HCT116 (cell line): ENCODE measurements around the gene MRRF. TPM values are rescaled to one million over a fixed set of nuclear protein-coding genes. Genes with fewer than 3 reads are reported as not detected.
A peak's percentile ranks its signal among the peaks of the same experiment; 100 is the strongest.

Experiments used
- ATAC-seq: fragments of 200-7000 bp; cut with Tn5 transposase; 2 replicates; pipeline ENCODE4 v1.9.1; 2020; ENCODE audit warnings: mild to moderate bottlenecking, moderate library complexity
- BruUV-seq: library from RNA; stranded (reverse); fragments of 400-500 nt; replicated peaks from 2 replicates; lab custom pipeline; 2021; lab: Mats Ljungman, UMichigan
- CTCF ChIA-PET: fragments of 300-600 bp; sonication (Branson Sonifier 250); formaldehyde crosslinking; loops from one replicate; lab custom pipeline; 2021; ENCODE audit warnings: antibody characterized with exemption; lab: Charles Lee
- POLR2A ChIA-PET: fragments of 300-600, 350-600 bp; sonication (Branson Sonifier 250); formaldehyde crosslinking; loops from one replicate; lab custom pipeline; 2021; ENCODE audit warnings: antibody characterized with exemption; lab: Charles Lee
- RAD21 ChIA-PET, 2 experiments: fragments of 300-600 bp; sonication (Branson Sonifier 250); formaldehyde crosslinking; loops; one replicate each; lab custom pipeline; 2023; ENCODE audit warnings: low total read pairs in 2 of 2; ENCODE audit not compliant: uncharacterized antibody in 2 of 2, unreplicated experiment in 2 of 2, low non-redundant PET in 1 of 2; lab: Charles Lee
- DNase-seq: peaks from one replicate; pipeline ENCODE4 v3.0.0-alpha.2; 2010; ENCODE audit warnings: low read depth, low spot score
- H2AFZ ChIP-seq: fragments of 200-600 bp; shearing (Covaris generic), sonication (generic); 2 replicates; pipeline ENCODE4 v1.6.1; 2017; ENCODE audit warnings: low read depth, mixed run types, mixed read lengths, antibody characterized with exemption, low read length; ENCODE audit not compliant: poor library complexity, severe bottlenecking
- H3K27ac ChIP-seq: 2 replicates; pipeline ENCODE4 v1.5.1; 2012; ENCODE audit warnings: low read depth, low read length
- H3K27me3 ChIP-seq: fragments of 200-600 bp; sonication (generic); 2 replicates; pipeline ENCODE4 v1.6.1; 2016; ENCODE audit warnings: mixed run types, low read length, mixed read lengths; ENCODE audit not compliant: insufficient read depth
- H3K36me3 ChIP-seq, 2 experiments: fragments of 200-500 bp in 1 of 2; fragments of 200-600 bp in 1 of 2; sonication (Bioruptor generic) in 1 of 2; sonication (generic) in 1 of 2; 2 replicates each; pipeline versions ENCODE4 v1.5.1 to v1.6.1; 2014 to 2016; ENCODE audit warnings: low read length in 2 of 2, inconsistent platforms in 1 of 2, mixed read lengths in 1 of 2, mixed run types in 1 of 2; ENCODE audit not compliant: insufficient read depth in 2 of 2, control insufficient read depth in 1 of 2
- H3K4me1 ChIP-seq, 2 experiments: fragments of 200-600 bp in 1 of 2; sonication (generic) in 1 of 2; 2 replicates each; pipeline versions ENCODE4 v1.5.1 to v1.6.1; 2012 to 2017; ENCODE audit warnings: low read length in 2 of 2, inconsistent platforms in 1 of 2, mild to moderate bottlenecking in 1 of 2, mixed read lengths in 1 of 2, mixed run types in 1 of 2, moderate library complexity in 1 of 2; ENCODE audit not compliant: insufficient read depth in 2 of 2, control insufficient read depth in 1 of 2
- H3K4me2 ChIP-seq: fragments of 200-600 bp; sonication (generic); 2 replicates; pipeline ENCODE4 v1.6.1; 2017; ENCODE audit warnings: mixed run types, low read length, mixed read lengths
- H3K4me3 ChIP-seq, 2 experiments: fragments of 200-600 bp in 1 of 2; sonication (generic) in 1 of 2; replicated peaks in 1 of 2; 2 replicates each; pipeline ENCODE4 v1.5.1; 2011 to 2016; ENCODE audit warnings: low read length in 2 of 2, control low read depth in 1 of 2, low read depth in 1 of 2, mild to moderate bottlenecking in 1 of 2, mixed read lengths in 1 of 2, mixed run types in 1 of 2
- H3K79me2 ChIP-seq: fragments of 200-600 bp; sonication (generic); 2 replicates; pipeline ENCODE4 v1.6.1; 2017; ENCODE audit warnings: mild to moderate bottlenecking, mixed run types, low read length, moderate library complexity, mixed read lengths; ENCODE audit not compliant: insufficient read depth
- H3K9ac ChIP-seq: fragments of 200-600 bp; sonication (generic); 2 replicates; pipeline ENCODE4 v1.6.1; 2016; ENCODE audit warnings: low read length, mixed read lengths
- H3K9me2 ChIP-seq: fragments of 200-600 bp; sonication (generic), shearing (Covaris generic); 2 replicates; pipeline ENCODE4 v1.6.1; 2017; ENCODE audit warnings: mixed run types, mild to moderate bottlenecking, moderate library complexity; ENCODE audit not compliant: insufficient read depth
- H3K9me3 ChIP-seq, 2 experiments: fragments of 200-500 bp in 1 of 2; fragments of 200-600 bp in 1 of 2; sonication (Bioruptor generic) in 1 of 2; sonication (generic) in 1 of 2; 2 replicates each; pipeline ENCODE4 v1.6.1; 2014 to 2017; ENCODE audit warnings: low read length in 2 of 2, mixed read lengths in 2 of 2, inconsistent platforms in 1 of 2, low read depth in 1 of 2, mild to moderate bottlenecking in 1 of 2, mixed run types in 1 of 2, moderate library complexity in 1 of 2; ENCODE audit not compliant: control insufficient read depth in 1 of 2, insufficient read depth in 1 of 2
- H4K20me1 ChIP-seq: fragments of 200-600 bp; sonication (generic), shearing (Covaris generic); 2 replicates; pipeline ENCODE4 v1.6.1; 2017; ENCODE audit warnings: mixed run types, mild to moderate bottlenecking, moderate library complexity; ENCODE audit not compliant: insufficient read depth
- EGR1 ChIP-seq: IDR thresholded peaks from 2 replicates; pipeline ENCODE4 v1.6.1; 2012; ENCODE audit warnings: low read depth
- ELF1 ChIP-seq: IDR thresholded peaks from 2 replicates; pipeline ENCODE4 v1.6.1; 2012; ENCODE audit warnings: low read depth, borderline replicate concordance
- EZH2 ChIP-seq: fragments of 200-600 bp; sonication (generic); IDR thresholded peaks from 2 replicates; pipeline ENCODE4 v1.6.1; 2017; ENCODE audit warnings: antibody characterized with exemption, mixed run types
- EZH2phosphoT487 ChIP-seq: fragments of 200-600 bp; IDR thresholded peaks from 2 replicates; pipeline ENCODE4 v1.6.1; 2018; ENCODE audit warnings: antibody characterized with exemption, borderline replicate concordance
- FOSL1 ChIP-seq: IDR thresholded peaks from 2 replicates; pipeline ENCODE4 v1.6.1; 2012; ENCODE audit warnings: low read depth
- JUND ChIP-seq: IDR thresholded peaks from 2 replicates; pipeline ENCODE4 v1.6.1; 2012
- POLR2AphosphoS5 ChIP-seq: IDR thresholded peaks from 2 replicates; pipeline ENCODE4 v1.6.1; 2011; ENCODE audit warnings: mild to moderate bottlenecking, low read depth, low read length, moderate library complexity
- SIN3A ChIP-seq: IDR thresholded peaks from 2 replicates; pipeline ENCODE4 v1.6.1; 2012; ENCODE audit warnings: low read depth
- SP1 ChIP-seq: IDR thresholded peaks from 2 replicates; pipeline ENCODE4 v1.6.1; 2012; ENCODE audit warnings: low read depth
- TCF7L2 ChIP-seq: IDR thresholded peaks from 2 replicates; pipeline ENCODE4 v1.7.0; 2011; ENCODE audit warnings: borderline replicate concordance, inconsistent platforms; ENCODE audit not compliant: insufficient read depth, insufficient read length; ENCODE audit errors: extremely low read depth
- ZFX ChIP-seq: fragments of 450-650 bp; IDR thresholded peaks from 2 replicates; pipeline ENCODE4 v1.6.1; 2017
- intact Hi-C: fragments of 100-400 bp; cut with micrococcal nuclease; formaldehyde crosslinking; loops from 2 replicates; pipeline ENCODE4 v1.10.0; 2022
- total RNA-seq: library from RNA; stranded (reverse); gene quantifications from one replicate; pipeline ENCODE4 v1.2.1, GENCODE V29; 2021; ENCODE audit not compliant: unreplicated experiment
- TF ChIP-seq, protein P1 (sequence below), 3 experiments: fragments of 200-600 bp in 1 of 3; sonication (generic) in 1 of 3; IDR thresholded peaks in 2 of 3; conservative IDR thresholded peaks in 1 of 3; 2 replicates each; pipeline ENCODE4 v1.5.1; 2012 to 2017; ENCODE audit warnings: low read depth in 2 of 3, low read length in 2 of 3, antibody characterized with exemption in 1 of 3, borderline replicate concordance in 1 of 3, control low read depth in 1 of 3, mild to moderate bottlenecking in 1 of 3, mixed read lengths in 1 of 3, mixed run types in 1 of 3, moderate library complexity in 1 of 3; ENCODE audit not compliant: insufficient read depth in 1 of 3

Gene MRRF
- total RNA-seq, 1 experiment from 2014 or later, result 88.6 TPM

DNA sequence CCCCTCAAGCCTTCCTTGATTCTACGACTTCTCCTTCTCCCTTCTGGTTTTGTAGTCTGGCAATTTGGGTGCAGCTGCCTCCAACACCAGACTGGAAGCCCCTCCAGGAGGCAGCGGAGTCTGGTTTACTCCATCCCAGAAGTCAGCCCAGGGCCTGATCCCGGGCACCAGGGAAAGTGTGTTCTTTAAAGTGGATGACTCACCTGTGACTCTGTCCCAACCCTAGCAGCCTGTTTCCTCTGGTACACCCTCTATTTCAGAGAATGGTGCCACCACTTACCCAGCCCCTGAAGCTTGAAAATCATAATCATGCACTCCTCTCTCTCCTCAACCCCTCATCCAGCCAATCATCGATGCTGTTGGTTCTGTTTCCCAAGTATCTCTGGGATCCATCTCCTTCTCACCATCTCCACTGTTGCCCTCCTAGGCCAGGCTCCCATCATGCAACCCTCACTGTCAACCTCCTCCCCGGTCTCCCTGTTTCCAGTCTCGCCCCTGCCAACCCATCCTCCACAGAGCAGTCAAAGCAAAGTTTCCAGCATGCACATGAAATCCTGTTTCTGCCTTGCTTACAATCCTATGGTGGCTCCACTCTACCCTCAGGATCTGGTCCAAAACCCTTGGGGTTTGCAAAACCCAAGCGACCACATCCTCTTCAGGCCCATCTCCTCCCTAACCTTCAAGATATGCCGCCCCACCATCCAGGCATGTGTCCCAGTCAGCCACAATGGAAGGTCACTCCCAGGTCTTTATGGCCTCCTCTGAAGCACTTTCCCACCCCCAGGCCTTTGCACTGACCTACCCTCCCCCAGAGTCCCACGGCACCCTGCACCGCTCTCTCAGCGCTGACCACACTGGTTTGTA is 46.4 kb upstream of the MRRF start:
- CTCF ChIA-PET, result no interaction called here
- intact Hi-C loops, result no loop called here
- BruUV-seq, result no TSS peak
- TF ChIP-seq ELF1, result no peak
- no peak for TF ChIP-seq JUND
- TF ChIP-seq EZH2phosphoT487, result no peak
- no peak for TF ChIP-seq EZH2
- no peak for TF ChIP-seq ZFX
- TF ChIP-seq TCF7L2, result no peak
- no peak for TF ChIP-seq SP1
- TF ChIP-seq EGR1, result no peak
- TF ChIP-seq, protein P1, sequence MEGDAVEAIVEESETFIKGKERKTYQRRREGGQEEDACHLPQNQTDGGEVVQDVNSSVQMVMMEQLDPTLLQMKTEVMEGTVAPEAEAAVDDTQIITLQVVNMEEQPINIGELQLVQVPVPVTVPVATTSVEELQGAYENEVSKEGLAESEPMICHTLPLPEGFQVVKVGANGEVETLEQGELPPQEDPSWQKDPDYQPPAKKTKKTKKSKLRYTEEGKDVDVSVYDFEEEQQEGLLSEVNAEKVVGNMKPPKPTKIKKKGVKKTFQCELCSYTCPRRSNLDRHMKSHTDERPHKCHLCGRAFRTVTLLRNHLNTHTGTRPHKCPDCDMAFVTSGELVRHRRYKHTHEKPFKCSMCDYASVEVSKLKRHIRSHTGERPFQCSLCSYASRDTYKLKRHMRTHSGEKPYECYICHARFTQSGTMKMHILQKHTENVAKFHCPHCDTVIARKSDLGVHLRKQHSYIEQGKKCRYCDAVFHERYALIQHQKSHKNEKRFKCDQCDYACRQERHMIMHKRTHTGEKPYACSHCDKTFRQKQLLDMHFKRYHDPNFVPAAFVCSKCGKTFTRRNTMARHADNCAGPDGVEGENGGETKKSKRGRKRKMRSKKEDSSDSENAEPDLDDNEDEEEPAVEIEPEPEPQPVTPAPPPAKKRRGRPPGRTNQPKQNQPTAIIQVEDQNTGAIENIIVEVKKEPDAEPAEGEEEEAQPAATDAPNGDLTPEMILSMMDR (IDR thresholded peaks at IDR 0.05 in 2 of 3, conservative IDR thresholded peaks at IDR 0.05 in 1 of 3; ENCODE audit: borderline replicate concordance in 1 of 3, insufficient read depth in 1 of 3, low read depth in 2 of 3, low read length in 2 of 3), result no peak
- no peak for TF ChIP-seq SIN3A
- no peak; the same call in 1 of the 2 replicates for TF ChIP-seq FOSL1
- TF ChIP-seq POLR2AphosphoS5, result no peak
- Histone ChIP-seq H3K4me1 (peaks cover 3 to 19% of the 10 kb centered on the region in 2 experiments; a peak in 3 of 4 replicates), H3K9me3 (no peaks in the 10 kb centered on the region), H3K9ac (no peak overlapping the region), H3K27ac (no peak overlapping the region), H3K4me3 (no peak overlapping the region), H3K27me3 (no peaks in the 10 kb centered on the region), H4K20me1 (no peaks in the 10 kb centered on the region), H3K9me2 (no peaks in the 10 kb centered on the region), H2AFZ (no peak overlapping the region), H3K79me2 (no peaks in the 10 kb centered on the region), H3K4me2 (peak overlapping the region; percentile 17), H3K36me3 (no peaks in the 10 kb centered on the region)
- RAD21 ChIA-PET, result no interaction called here
- DNase-seq (no peak), ATAC-seq (no peak)
- POLR2A ChIA-PET, result no interaction called here
